AG04450 (cell line): ENCODE data around the gene RAE1. TPM values are rescaled to one million over a fixed set of nuclear protein-coding genes. Genes with fewer than 3 reads are reported as not detected.
A peak's percentile ranks its signal among the peaks of the same experiment; 100 is the strongest.
"Not testable (repeated sequence)": the region's sequence is repeated elsewhere in the genome, so short reads cannot be mapped to it uniquely, and the experiment has no call there.

Source experiments
- CTCF ChIA-PET: fragments of 300-600, 350-600 bp; formaldehyde crosslinking; extraction: SDS; loops from one replicate; lab custom pipeline; 2022; ENCODE audit warnings: antibody characterized with exemption, inconsistent platforms; lab: Charles Lee
- POLR2A ChIA-PET: fragments of 350-600 bp; formaldehyde crosslinking; extraction: SDS; loops from one replicate; lab custom pipeline; 2021; ENCODE audit warnings: antibody characterized with exemption, inconsistent platforms; lab: Yijun Ruan, JAX
- DNase-seq: peaks from one replicate; pipeline ENCODE4 v3.0.0-alpha.2; 2011; ENCODE audit warnings: low read depth, low spot score
- H3K27ac ChIP-seq: one replicate; pipeline ENCODE4 v1.5.1; 2012; ENCODE audit warnings: low read depth, low read length, control low read depth
- H3K27me3 ChIP-seq: one replicate; pipeline ENCODE4 v1.6.0; 2012; ENCODE audit warnings: low read length; ENCODE audit not compliant: control insufficient read depth, insufficient read depth
- H3K4me3 ChIP-seq: 2 replicates; pipeline ENCODE4 v1.5.1; 2011; ENCODE audit warnings: mild to moderate bottlenecking, low read depth, low read length, control low read depth
- H3K9me3 ChIP-seq: 2 replicates; pipeline ENCODE4 v1.5.1; 2012; ENCODE audit warnings: low read length; ENCODE audit not compliant: control insufficient read depth, insufficient read depth
- CTCF ChIP-seq: IDR thresholded peaks from 2 replicates; pipeline ENCODE4 v1.5.1; 2011; ENCODE audit warnings: low read depth, low read length, control low read depth, inconsistent platforms
- polyA plus RNA-seq: library from polyadenylated mRNA; depleted of rRNA; stranded (reverse); fragments of >200 nt; gene quantifications from 2 replicates; pipeline ENCODE4 v1.2.3, GENCODE V29; 2011

RAE1 gene
- polyA plus RNA-seq, 1 experiment, result 45.8 TPM

- Histone ChIP-seq H3K27ac (no peak overlapping the region), H3K9me3 (no peaks in the 10 kb centered on the region), H3K4me3 (no peak overlapping the region), H3K27me3 (no peaks in the 10 kb centered on the region)
- peak; percentile 34 for DNase-seq
- ChIA-PET POLR2A (no interaction called here), CTCF (interaction anchor here (0.6 to 2.8 kb wide), 24 partner anchors 10 to 1352 kb away, joined by 3 to 43 read pairs (median 4); partner anchors contain the start of gene SPO11)
- TF ChIP-seq CTCF, result peak; percentile 79
Measured at GRCh38 chr20:57346477-57346876, 4.6 kb upstream of the RAE1 start.

- Histone ChIP-seq H3K9me3 (no peaks in the 10 kb centered on the region), H3K4me3 (no peak overlapping the region), H3K27me3 (no peaks in the 10 kb centered on the region), H3K27ac (no peak overlapping the region)
- ChIA-PET POLR2A (no interaction called here), CTCF (interaction anchor here (0.7 to 3.1 kb wide), 9 partner anchors 9 to 1870 kb away, joined by 3 to 27 read pairs (median 5); no protein-coding TSS in a partner anchor)
- TF ChIP-seq CTCF, result no peak
- DNase-seq, result no peak
Measured at GRCh38 chr20:57347393-57347792, 3.7 kb upstream of the RAE1 start.

- H3K27me3 ChIP-seq, H3K9me3 ChIP-seq, POLR2A ChIA-PET, H3K4me3 ChIP-seq, H3K27ac ChIP-seq, DNase-seq: not testable (repeated sequence)
- CTCF ChIA-PET, result interaction anchor here (0.9 to 3.1 kb wide), 4 partner anchors 256 to 798 kb away, joined by 3 to 27 read pairs (median 7); no protein-coding TSS in a partner anchor
Measured at GRCh38 chr20:57348200-57348921, 2.7 kb upstream of the RAE1 start.

- H3K27ac ChIP-seq, H3K27me3 ChIP-seq, H3K4me3 ChIP-seq, DNase-seq, POLR2A ChIA-PET, H3K9me3 ChIP-seq: not testable (repeated sequence)
- CTCF ChIA-PET, result interaction anchor here (0.9 to 3.1 kb wide), 3 partner anchors 256 to 798 kb away, joined by 3 to 27 read pairs (median 11); no protein-coding TSS in a partner anchor
Measured at GRCh38 chr20:57348922-57349574, 2.0 kb upstream of the RAE1 start.

- CTCF ChIA-PET, result interaction anchor here (2.0 to 3.1 kb wide), 2 partner anchors 259 to 800 kb away, joined by 11 to 27 read pairs; no protein-coding TSS in a partner anchor
Measured at GRCh38 chr20:57350081-57350710, 859 bp upstream of the RAE1 start.

GRCh38 chr20:57350726-57351041, 371 bp upstream of the RAE1 start:
- H3K9me3 ChIP-seq, CTCF ChIA-PET, H3K27me3 ChIP-seq, POLR2A ChIA-PET, DNase-seq: not testable (repeated sequence)
- Histone ChIP-seq H3K27ac (peak overlapping the region; percentile 81), H3K4me3 (peak overlapping the region; percentile 79)

More at GRCh38 chr20:57350081-57350710, 859 bp upstream of the RAE1 start:
- Histone ChIP-seq H3K27ac (no peak overlapping the region), H3K27me3 (no peaks in the 10 kb centered on the region), H3K9me3 (no peaks in the 10 kb centered on the region), H3K4me3 (no peak overlapping the region)
- POLR2A ChIA-PET, result no interaction called here
- no peak for DNase-seq
- no peak for TF ChIP-seq CTCF
